Measurements from ENCODE around the gene SYPL1. TPM values are rescaled to one million over a fixed set of nuclear protein-coding genes. Genes with fewer than 3 reads are reported as not detected.

Gene SYPL1
- total and polyA plus RNA-seq, 9 of the 15 experiments (the other 6 are each of a cell fraction or from before 2014, with no cell fraction given), result 23.8 to 214 (median 70.2) TPM

DNA sequence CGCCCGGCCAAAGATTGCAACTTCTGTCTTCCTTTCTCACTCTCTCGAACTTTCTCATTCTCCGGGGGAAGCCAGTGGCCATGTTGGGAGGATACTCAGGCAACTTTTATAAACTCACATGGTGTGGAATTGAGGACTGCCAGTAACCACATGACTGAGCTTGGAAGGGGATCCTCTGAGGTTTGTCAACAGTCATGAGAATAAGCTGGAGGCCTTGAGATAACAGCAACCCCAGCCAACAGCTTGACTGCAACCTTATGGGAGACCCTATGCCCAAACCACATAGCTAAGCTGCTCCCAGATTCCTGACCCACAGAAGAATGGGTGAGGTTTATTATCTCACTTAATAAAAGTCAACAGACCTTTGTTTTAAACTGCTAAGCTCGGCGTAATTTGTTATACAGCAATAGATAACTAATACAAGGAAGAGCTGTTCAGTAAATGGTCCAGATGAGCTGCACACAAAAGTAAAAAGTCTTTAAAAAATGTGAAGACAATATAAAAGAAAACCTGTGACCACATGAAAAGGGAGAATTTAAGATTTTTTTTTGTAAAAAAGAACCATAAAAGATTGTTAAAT, 9.6 kb downstream of the SYPL1 start (continued):
- TF ChIP-seq MGA (IDR thresholded peaks at IDR 0.05) (peak; percentile 50), MXI1 (IDR thresholded peaks at IDR 0.05; ENCODE audit: low read depth, low read length) (no peak), YY1 (IDR thresholded peaks at IDR 0.05; ENCODE audit: borderline replicate concordance in 1 of 3, control insufficient read depth in 1 of 3, extremely low read depth in 1 of 3, insufficient read depth in 3 of 3, insufficient read length in 1 of 3, insufficient replicate concordance in 2 of 3, low read depth in 1 of 3, low read length in 2 of 3) (peak in 1 of 3 experiments; percentile 47), RCOR1 (IDR thresholded peaks at IDR 0.05; ENCODE audit: borderline replicate concordance in 1 of 2, low read depth in 2 of 2, low read length in 2 of 2) (peak in 1 of 2 experiments; percentile 98; a peak in 2 of 4 replicates), ATF7 (IDR thresholded peaks at IDR 0.05) (0 out of 2 replicates have a peak, but pooled peaks have one; percentile 19), DDX20 (tag; IDR thresholded peaks at IDR 0.05; ENCODE audit: low read depth) (no peak), RFX7 (CRISPR knock-in tag; IDR thresholded peaks at IDR 0.05) (no peak), TCF3 (CRISPR knock-in tag; IDR thresholded peaks at IDR 0.05) (peak; percentile 78), HDAC2 (IDR thresholded peaks at IDR 0.05) (peak; percentile 74; the same call in 1 of the 2 replicates), SMC3 (conservative IDR thresholded peaks at IDR 0.05; ENCODE audit: insufficient read depth, low read depth, low read length) (no peak), FOXK2 (conservative IDR thresholded peaks at IDR 0.05 in 1 of 2, IDR thresholded peaks at IDR 0.05 in 1 of 2; ENCODE audit: low read depth in 2 of 2) (peak; percentile 78 to 83), XRCC4 (IDR thresholded peaks at IDR 0.05; ENCODE audit: extremely low read depth, insufficient read depth, insufficient read length) (no peak), CREM (IDR thresholded peaks at IDR 0.05; ENCODE audit: low read depth) (0 out of 2 replicates have a peak, but pooled peaks have one; percentile 6), LCOR (CRISPR knock-in tag; IDR thresholded peaks at IDR 0.05) (no peak)
- TF ChIP-seq, protein P1, sequence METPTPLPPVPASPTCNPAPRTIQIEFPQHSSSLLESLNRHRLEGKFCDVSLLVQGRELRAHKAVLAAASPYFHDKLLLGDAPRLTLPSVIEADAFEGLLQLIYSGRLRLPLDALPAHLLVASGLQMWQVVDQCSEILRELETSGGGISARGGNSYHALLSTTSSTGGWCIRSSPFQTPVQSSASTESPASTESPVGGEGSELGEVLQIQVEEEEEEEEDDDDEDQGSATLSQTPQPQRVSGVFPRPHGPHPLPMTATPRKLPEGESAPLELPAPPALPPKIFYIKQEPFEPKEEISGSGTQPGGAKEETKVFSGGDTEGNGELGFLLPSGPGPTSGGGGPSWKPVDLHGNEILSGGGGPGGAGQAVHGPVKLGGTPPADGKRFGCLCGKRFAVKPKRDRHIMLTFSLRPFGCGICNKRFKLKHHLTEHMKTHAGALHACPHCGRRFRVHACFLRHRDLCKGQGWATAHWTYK (CRISPR knock-in tag; IDR thresholded peaks at IDR 0.05), result 0 out of 2 replicates have a peak, but pooled peaks have one; percentile 46

Data from K562 (cell line).